RPMI8226 (cell line): ENCODE data around the gene SMPX.

ENCODE experiments used
- DNase-seq: peaks from one replicate; pipeline ENCODE4 v3.0.0-alpha.2; 2015

The SMPX gene

GRCh38 chrX:21741869-21742701, 15.8 kb downstream of the SMPX start:
- DNase-seq = no peak

GRCh38 chrX:21741364-21741763, 16.6 kb downstream of the SMPX start:
- no peak for DNase-seq

- no peak for DNase-seq
These were observed 17.3 kb downstream of the SMPX start for GRCh38 chrX:21740329-21741274.

DNA sequence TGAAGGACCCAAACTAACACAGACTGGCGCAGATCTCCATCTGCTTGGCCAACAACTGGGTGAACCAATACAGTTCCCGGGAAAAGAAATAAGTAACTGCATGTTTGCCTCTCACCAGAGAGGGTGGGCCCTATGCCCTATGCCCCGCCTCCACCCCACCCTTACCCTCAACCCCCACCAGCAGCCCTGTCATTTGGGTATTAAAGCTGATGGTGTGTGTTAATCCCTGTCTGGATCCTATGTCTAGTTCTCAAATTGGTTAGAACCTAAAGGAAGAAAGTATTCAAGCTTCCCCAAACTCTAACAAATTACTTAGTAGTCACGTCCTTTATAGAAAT, 19.0 kb downstream of the SMPX start:
- no peak for DNase-seq

DNA sequence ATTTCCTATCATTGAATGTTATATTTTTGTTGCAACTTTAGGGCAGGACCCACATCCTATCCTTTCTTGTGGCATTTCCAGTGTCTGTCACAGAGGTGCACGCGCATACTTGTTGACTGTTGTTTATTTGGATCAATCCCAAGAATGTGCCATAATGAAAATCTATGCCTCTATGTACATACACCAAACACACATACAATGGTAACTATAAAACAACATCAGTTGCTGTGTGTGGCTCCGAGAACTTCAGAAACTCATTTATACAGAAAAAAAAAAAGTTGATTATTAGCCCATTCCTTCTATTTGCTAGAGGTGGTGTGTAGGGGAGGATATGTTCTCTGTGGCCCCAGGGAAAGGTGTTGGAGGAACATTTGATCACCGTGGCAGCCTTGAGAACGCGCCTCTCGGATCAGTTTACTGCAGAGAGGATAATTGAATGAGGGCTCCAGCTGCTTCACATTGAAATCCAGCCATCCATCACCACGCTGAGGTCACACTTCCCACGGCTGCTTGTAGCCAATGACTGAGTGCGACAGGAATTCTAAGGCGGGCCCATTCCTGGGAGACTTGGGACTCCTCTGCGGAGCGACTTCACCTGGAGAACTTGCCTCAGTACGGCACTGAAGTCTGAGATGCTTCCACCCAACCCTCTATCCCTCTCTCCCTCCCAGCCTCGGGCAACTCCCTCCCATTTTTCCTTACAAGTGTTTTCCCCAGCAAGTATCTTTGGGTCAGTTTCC, 19.5 kb downstream of the SMPX start:
- no peak for DNase-seq

DNA sequence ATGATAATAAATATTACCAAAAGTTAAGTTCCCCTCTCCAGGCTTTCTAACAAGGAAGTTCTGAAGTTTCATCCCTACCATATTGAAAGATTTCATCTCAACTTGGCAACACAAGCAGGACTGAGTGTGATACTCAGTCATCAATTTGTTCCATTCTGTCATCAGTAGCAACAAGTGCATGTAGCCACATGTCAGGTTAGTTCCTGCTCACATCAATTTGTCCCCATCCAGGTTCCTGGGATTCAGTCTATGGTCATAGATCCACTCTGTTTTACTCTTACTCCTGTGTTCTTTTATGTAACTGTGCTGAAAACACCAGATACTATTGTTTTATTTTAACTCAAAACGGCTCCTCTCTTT, 22.2 kb downstream of the SMPX start:
- no peak for DNase-seq

GRCh38 chrX:21735038-21735767, 22.7 kb downstream of the SMPX start:
- no peak for DNase-seq

GRCh38 chrX:21734175-21734574, 23.7 kb downstream of the SMPX start:
- DNase-seq = no peak

- DNase-seq = no peak
These were observed 24.2 kb downstream of the SMPX start for GRCh38 chrX:21733705-21734104.

GRCh38 chrX:21730026-21730425, 27.9 kb downstream of the SMPX start:
- no peak for DNase-seq

DNA sequence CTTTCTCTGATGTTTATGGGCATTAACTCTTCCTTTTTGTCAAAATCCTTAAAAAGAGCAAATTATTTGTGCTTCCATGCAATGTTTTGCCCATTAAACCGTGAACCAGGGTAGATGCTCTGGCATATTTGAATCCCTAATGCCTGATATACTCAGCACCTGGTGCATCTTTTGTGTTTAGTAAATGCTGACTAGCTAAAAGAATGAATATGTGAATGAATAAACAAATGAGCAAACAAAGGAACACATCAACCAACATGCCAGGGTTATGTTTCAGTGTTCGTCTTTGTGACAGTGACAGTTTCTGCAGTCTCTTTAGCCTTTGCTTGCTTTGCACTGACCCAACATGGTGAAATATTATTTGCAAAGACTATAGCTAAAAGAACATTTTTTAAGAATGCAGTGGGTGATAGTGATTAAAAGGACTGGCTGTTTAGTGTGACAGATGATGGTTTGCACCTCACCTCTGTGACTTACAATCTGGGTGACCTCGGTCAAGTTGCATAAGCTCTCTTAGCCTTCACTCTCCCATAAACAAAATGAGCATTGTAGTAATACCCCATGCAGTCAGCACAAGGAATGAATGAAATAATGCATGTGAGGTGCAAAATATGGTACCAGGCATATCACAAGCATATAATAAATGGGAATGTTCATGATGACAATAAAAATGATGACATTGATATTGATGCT, 29.5 kb downstream of the SMPX start:
- DNase-seq = no peak

GRCh38 chrX:21725916-21726315, 32.0 kb downstream of the SMPX start:
- DNase-seq = no peak

- DNase-seq = no peak
These were observed 32.4 kb downstream of the SMPX start for GRCh38 chrX:21725496-21725895.

- no peak for DNase-seq
These were observed 34.1 kb downstream of the SMPX start for GRCh38 chrX:21723814-21724213.

DNA sequence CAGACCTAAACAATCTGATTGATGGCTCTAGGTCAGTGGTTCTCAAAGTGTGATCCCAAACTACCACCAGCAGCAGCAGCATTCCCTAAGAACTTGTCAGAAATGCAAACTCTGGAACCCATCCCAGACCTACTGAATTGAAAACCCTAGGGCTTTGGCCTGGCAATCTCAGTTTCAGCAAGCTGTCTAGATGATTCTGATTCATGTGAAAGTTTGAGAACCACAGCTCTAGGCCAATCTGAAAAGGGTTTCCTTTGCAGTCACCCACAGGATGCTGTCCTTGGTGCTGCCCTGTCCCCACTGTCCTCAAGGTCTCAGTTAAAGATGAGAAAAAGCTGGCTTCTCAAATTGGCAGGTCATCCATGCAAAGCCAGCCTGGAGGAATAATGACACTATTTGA, 34.8 kb downstream of the SMPX start:
- no peak for DNase-seq

- no peak for DNase-seq
These were observed 36.7 kb downstream of the SMPX start for GRCh38 chrX:21721195-21721594.

GRCh38 chrX:21718575-21718974, 39.3 kb downstream of the SMPX start:
- DNase-seq = no peak

GRCh38 chrX:21717802-21718201, 40.1 kb downstream of the SMPX start:
- no peak for DNase-seq

DNA sequence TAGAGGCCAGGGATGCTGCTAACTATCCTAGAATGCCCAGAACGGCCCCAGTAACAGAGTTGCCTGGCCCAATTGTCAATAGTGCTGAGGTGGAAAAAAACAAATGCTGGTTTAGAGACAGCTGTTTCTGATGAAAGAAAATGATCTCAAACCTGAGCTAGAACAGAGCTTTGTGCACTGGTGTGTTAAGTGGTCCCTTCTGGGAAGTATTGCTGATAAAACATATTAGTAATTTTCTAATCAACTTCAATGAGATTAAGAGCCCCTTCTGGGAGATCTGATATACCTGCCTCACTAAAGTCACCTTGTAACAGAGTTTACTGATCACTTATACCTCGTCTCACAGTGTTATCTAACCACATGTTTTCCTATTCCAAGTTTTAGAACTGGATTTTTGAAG, 42.1 kb downstream of the SMPX start:
- DNase-seq = no peak

DNA sequence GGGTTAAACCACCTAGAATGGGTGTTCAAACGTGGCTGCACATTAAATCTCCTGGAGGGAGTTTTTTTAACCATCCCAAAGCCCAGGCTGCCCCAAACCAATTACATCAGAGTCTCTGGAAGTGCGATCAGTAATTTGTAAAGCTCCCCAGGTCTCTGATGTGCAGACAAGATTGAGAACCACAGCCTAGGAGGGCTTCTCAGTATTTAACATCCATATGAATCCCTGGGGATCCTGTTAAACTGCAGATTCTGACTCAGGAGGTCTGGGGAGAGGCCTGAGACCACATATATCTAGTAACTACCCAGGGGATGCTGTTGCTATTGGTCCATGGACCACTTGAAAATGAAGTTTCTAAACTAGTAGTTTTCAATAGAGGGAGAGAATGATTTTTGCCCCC, 42.6 kb downstream of the SMPX start:
- no peak for DNase-seq

DNA sequence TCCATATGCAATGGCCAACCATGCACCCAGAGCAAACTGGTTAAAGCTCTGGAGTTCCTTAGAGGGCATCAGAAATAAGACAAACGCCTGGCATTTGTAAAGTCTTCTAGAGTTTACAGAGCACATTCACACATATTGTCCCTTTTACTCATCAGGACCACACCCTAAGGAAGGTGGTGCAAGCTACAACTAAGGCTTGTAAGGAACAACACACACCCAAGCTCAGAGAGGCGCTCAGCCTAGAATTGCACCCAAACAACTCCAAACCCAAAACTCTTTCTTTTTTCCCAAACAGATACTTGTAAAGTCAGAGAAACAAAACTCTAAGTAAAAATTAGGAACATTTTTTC, 46.1 kb downstream of the SMPX start:
- no peak for DNase-seq

GRCh38 chrX:21711129-21711847, 46.6 kb downstream of the SMPX start:
- no peak for DNase-seq
